GM19240 (cell line): Measurements from ENCODE around the gene OGA.

Experiments
- DNase-seq: peaks from one replicate; pipeline ENCODE4 v3.0.0; 2011; ENCODE audit warnings: low spot score; ENCODE audit not compliant: insufficient read length

Gene OGA

DNA sequence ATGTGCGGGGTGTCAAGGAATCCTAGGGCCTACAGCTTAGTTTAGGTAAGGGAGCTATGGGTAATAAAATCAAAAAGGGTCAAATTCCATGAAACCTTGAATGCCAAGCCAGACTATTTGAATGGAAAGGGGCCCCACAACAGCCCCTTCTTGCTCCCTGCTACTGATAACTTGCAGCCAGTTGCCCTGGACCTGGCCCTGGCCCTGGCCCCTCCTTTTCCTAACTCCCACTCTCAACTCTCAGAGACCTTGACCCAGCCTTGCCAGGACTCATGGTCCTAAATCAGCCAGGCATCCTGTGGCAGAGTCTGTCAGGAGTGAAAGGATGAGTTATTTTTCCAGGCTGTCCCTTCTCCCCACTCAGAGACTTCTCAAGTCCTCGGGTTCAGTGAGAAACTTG lies 19.5 kb upstream of the OGA start:
- DNase-seq, result no peak

DNA sequence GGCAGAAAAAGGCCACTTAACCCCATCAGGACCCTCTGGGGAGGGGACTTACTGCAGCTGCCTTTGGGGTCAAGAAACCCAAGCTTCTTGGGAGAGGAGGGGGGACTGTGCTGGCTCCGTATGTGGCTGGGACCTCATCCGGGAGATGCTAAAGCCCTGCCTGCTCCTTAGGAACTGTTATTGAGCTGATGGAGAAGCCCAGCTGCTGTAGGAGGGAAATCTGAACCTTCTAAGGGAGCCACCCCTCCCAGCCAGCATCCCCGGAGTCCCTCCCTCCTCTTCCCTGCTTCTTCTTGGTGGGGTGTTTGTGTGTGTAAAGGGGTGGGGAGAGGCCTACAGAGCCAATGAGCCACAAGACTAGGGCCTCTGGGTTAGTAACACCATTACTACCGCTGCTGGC lies 17.1 kb upstream of the OGA start:
- DNase-seq, result no peak

DNA sequence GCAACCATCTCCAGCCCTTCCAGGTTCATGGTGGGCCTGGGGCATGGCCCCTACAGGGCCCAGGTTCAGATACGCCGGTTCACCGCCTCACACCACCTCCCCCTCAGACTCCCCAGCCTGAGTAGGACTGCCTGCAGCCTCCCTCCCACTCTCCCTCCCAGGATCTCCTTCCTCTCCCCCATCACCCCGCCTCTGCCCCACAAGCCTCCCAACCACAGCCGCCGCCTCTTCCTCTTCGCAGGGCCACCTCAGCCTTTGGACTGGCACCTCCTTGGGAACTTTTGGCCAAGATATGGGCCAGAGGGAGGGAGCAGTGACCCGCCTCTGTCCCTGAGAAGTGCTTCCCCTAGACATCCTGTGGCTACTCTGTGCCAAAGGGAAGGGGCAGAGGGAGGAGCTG lies 16.1 kb upstream of the OGA start:
- no peak for DNase-seq

DNA sequence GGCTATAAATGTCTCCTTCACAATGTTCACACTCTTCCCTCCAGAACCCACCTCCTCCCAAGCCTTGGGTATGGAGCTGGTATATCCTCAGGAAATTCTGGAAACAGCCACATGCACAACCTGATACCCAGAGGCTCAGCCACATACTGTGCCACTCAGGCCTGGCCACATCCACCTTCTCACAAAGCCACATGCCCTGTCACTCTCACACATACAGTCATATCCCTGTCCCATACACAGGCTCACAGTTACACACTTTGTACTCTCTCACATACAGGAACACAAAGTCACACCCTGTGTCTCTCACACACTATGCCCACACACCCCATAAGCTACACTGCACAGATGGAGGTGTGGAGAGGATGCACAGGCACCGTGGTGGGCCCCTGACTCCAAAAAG lies 15.2 kb upstream of the OGA start:
- no peak for DNase-seq

DNA sequence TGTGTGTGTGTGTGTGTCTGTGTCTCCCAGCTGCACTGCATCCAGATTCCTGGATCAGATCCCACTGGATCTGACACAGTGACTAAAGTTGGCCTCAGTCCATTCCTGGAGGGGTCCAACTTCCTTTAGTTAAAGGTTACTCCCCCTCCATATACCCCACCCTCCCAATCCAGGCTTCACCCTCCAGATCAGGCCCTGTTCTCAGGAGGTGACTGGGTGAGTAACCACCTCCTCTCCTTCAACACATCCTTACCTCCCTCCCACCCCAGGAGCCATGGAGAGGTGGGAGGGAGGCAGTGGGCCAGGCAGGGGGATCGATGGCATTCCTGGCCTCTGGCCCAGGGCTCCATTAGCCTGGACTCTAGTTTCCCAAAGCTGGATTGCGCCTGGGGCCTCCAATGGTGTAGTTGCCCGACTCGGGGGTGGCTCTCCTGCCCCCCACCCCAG lies 14.1 kb upstream of the OGA start:
- DNase-seq, result no peak

DNA sequence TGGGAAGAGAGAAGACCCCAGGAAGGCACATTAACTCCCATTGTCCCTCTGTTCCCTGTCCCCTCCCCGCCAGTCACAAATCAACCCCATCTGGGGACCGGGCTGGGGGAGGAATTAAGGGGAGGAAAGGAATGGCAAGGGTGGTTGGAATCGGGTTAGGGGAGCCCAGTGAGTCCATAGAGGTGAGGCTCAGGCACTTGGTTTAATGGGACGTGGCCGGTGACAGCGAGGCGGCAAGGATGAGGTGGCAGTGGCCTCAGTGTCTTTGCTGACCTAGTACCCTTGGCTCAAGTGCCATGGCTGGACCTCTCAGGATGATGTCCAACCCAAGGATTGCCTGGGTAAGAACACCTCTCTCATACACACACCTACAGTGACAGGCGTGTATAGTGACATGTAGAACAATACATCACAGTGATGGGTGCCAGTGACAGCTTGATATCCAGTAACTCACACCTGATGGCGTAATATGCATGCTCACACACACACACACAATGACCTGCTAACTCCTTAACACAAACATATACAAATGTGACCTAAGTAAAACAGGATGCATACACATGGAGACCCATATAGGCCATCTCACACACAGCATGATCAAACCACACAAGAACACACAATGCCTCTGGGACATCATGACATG lies 13.0 kb upstream of the OGA start:
- DNase-seq, result no peak

DNA sequence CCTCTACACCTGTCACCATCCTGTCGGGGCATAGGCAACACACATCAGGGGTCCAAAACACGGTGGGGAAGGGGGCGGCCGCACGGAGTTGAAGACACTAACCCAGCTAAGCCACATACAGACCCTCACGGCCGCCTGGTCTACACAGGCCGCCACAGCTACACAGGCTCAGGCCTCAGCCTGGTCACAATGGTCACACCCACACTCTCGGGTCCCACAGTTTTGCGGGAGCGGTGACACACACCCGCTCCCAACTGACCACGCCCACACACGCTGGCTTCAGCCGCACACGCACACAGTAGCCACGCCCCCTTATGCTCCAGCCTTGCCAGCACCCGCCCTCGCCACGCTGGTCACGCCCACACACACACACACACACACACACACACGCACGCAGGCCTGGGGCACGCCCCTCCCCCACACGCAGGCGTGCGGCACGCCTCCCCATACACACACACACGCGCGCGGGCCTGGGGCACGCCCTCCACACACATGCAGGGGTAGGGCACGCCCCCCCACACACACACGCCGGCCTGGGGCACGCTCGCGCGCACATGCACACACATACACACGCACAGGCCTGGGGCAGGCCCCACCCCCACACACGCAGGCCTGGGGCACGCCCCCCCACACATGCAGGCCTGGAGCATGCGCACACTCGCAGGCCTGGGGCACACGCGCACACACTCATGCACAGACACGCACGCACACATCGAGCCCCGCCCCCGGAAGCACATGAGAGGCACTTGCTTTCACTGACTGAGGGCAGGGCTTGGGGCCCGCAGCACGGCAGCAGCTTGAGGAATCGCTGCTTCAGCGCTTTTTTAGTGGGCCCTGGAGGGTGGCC lies 12.3 kb upstream of the OGA start:
- DNase-seq, result peak; percentile 57

DNA sequence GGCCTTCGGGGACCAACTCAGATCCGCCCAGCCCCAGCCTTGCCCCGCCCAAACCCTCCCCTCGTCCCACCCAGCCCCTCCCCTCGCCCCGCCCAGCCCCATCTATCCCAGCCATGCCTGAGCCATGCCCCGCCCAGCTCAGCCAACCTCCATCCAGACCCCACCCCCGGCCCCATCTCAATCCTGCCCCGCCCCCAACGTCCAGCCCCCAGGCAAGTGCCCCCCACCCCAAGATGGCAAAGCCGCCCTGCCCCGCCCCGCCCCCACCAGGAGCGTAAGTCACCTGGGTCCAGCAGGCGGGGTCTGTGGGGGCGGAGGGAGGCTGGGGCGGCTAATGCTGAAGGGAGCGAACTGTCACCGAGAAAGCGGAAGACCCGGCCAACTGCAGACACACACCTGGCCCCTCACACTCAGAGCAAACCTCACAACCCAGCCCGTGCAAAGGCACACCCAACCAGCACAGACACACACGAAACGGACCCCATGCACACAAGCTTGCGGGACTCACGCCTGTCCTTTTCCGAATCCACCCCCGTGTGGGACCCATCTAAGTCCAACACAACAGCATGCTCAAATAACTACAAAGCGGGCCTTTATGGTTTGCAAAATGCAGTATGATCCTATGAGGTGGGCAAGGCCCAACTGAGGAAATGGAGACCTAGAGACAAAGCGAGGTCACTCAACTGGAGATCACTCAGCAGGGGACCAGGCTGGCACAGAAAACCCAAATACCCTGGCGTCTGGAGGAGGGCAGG lies 11.5 kb upstream of the OGA start:
- DNase-seq, result peak; percentile 65

DNA sequence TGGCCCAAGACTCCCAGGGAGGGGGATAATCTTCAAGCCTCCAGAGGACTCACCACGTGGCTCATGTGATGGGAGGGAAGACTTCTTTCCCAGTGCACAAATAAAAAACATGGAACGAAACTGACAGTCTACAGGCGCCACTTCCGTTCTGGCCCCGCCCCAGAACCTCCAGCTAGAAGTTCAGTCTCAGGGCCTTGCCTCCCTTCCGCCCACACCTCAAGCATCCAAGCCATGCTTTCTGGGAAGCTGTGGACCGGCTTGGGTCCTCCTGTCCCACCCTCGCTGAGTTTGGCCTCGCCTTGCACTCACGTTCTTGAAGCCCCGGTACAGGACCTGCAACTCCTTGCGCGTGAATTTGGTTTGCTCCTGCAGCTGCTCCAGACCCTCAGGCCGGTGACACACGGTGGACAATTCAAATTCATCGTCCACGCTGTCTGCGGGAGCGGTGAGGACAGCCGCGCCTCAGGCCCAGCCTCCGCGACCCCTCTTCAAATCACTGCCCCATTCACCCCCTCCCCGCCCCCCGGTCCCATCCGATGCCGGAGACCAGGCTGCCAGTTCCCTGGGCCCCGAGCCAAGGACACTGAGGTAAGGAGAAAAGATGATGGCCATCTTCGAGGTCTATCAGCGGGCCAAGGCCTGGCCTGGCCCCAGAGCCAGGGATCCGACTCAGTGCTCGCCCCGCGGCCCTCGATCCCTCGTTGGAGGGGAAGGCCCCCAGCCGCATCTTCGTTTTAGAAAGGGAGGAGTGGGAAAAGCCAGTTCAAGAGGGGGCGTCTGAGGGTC lies 10.7 kb upstream of the OGA start:
- no peak for DNase-seq

DNA sequence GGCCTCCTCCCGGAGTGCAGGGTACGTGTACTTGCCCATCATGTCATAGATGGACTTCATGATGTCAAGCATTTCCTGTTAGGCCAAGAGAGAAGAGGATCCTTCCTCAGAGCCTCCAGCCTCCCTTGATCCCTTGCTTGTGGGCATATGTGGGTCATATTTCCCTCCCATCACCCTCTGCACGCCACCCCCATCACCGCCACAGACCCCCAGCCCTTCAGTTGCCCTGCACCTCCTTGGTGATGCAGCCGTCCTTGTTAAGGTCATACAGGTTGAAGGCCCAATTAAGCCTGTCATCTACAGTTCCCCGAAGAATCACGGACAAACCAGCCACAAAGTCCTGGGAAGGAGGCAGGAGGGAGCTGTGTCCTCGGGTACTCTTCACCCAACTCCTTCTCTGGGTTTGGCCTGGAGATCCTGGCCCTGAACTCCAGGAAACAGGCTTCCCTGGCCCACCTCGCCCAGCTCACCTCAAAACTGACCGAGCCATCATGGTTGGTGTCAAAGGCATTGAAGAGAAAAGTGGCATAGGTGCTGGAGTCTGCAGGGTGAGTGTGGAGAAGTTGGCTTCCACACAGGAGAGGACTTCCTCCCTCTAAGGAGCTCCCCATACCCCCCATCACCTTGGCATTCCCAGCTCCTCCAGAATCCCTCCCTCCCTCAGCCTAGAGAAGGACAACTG lies 9.8 kb upstream of the OGA start:
- no peak for DNase-seq

DNA sequence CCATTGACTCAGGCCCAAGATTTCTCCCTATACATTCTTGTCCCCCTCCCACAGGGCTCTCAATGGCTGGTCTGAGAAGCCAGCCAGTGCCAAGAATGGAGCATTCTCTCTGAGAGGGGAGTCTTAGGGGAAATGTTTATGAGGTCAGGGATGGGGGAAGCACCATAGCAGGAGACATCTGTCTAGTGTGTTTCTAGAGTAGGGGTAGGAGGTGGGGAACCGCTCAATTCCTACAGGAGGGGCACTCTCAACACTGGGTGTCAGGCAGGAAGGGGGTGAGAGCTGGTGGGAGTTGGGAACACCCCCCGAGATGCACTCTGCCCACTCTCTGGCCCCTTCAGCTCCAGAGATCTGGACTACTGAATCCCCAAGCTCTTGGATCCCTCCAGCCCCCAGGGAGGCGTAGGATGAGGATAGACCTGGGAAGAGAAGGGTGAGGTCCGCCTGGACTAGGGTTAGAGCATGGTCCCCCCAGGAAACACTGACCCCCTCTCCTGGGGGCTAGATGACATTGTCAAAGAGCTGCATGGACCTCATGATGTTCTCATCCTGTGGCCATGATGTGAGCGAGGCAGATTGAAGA lies 8.7 kb upstream of the OGA start:
- DNase-seq, result no peak

DNA sequence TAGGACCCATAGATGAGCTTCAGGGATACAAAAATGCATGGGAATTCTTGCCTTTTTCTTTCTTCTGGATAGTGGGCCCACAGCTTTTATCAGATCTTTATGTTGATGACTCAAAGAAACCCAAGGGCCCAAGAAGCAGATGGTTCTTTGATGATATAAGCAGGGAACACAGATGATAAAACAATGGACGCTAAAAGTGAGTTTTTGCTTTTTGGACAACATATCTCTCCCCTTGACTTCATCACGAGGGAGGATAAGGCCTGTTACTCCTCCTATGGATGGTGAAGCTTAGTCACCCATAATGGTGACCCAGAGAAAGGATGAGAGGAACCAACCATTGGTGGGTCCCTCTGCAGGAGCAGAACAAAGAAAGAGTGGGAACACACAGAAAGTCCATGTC lies 6.5 kb upstream of the OGA start:
- no peak for DNase-seq

DNA sequence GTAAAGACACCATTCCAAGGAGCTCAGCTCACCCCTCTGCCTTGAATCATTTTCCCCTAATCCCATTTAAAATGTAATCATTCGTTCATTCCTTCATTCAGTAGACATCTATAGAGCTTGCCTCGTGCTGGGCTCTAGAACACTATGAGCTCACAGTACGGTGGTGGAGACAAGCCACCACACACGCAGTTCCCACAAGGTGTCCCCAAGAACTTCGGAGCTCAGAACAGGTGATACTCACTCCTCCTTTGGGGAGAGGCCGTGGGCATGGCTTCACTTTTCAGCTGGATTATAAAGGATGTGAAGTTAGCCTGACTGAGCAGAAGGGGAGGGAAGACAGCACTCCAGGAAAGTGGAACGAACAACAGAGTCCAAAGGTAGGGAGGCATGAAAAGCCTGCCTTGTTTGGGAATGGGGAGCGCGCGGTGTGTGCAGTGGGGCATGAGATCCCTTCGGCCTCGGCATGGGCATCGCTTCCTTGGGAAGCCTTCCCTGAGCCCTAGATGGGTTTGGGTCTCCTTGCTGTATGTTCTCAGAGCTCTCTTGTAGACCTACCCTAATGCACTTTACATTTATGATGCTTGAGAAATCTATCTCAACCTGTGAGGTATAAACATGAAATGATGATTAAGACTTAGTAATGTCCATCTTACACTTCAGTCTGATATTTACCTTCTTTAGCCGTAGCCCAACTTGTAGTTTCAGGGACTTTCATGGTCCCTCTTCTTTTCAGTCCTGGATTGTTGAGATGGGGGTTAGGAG lies 809 bp upstream of the OGA start:
- DNase-seq, result no peak

DNA sequence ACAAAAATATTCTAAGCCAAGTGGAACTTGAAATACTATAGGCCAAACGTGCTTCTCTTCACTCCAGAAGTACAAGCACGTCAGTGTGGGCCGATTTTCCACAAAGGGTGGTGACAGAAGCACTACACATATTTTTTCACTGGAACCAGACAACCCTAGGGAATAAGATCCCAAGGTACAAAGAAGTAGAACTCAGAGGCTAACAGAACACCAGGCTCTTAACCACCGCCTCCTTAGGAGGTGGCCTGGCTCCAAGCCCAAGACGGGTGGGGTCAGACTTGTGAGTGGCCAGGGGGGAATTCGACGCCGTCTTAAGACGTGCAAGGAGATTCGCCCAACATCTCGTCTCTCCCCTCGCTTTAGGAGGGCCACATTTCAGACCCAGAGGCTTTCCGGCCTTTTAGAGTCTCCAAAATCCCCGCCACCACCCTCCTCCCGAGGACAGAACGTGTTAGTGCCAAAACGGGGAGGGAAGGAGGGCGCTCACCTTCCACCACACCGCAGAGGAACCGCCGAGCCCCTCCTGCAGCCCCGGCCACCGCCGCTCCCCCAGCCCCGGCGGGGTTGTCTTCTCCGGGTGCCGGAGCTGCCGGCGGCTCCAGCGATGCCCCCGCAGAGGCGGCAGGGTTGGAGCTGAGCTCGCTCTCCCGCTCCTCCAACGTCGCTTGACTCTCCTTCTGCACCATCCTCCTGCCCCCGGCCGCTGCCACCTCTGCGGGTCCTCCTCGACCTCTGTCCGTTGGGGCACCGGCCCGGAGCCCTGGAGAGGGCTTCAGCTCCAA lies 716 bp downstream of the OGA start:
- DNase-seq, result no peak

DNA sequence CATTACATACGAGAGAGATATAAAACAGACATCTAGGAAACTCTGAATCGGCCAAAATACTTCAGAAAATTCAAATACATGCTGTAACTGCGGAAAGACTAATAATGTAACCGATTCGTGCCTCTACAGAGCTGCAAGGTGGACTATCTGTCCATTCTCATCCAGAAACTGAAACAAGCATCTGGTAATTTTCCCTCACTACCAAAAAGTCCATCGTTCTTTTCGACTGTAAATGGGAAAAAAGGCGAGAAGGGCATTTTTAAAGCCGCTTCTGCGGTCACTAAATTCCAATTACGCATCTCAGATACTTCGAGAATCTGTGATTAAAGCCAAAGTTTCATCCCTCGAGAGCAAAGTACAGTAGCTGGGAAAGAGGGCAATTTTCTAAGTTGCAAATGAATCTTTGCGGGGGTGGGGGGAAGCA lies 1.3 kb downstream of the OGA start:
- DNase-seq, result no peak

DNA sequence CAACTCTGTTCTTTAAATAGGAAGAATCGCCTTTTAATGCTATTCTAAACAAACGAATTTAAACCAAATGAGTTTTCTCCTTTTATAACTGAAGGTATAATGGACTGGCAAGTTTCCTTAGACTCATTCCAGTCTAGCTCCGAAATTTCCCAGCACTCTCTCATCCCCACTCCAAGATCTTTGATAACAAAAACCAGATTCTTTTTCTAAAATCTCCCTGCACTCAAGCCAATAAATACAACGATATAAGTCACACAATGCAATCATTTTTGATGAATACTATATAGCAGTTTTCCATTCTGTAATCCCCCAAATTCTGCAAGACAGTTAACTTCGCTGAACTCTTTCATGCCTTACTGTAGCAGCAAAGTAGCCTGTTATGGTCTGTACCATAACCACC lies 1.9 kb downstream of the OGA start:
- DNase-seq, result no peak

DNA sequence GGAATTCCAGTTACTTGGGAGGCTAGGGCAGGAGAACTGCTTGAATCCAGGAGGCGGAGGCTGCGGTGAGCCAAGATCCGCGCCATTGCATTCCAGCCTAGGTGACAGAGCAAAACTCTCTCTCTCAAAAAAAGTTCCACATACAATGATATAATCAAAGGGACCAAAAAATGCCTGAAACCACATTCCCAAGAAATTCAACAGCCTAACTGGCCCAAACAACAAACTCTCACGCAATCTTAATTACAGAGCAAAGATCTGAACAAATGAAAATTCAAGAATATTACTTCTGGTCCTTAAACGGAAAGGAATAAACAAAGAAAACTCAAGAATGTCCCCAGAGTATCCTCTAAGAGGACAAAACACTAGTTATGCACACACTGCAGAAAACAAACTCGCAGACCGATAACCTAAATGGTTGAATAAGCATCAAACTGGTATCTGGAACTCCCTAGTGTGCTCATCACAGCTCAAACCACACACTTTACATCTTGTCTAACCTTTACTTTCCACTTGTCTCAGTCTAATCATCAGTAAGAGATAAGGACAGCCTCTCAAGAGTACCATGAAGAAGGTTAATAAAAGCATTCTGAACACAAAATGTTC lies 3.7 kb downstream of the OGA start:
- DNase-seq, result no peak

DNA sequence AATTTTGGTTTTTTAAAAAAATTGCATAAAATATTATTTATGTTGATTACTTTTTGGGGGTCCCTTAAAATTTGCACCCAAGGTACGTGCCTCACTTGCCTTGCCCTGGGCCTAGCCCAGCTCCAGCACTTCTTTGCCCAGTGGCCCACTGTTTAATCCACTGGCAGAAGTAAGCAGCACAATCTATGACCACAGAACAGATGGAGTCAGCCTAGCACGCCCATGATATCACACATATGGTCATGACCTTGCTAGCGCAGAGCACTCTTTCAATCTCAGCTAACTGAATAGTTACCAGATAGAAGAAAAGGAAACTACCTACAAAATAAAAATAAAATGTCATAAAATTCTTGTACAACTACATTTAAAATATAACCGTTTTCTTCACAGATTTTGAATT lies 5.6 kb downstream of the OGA start:
- no peak for DNase-seq

DNA sequence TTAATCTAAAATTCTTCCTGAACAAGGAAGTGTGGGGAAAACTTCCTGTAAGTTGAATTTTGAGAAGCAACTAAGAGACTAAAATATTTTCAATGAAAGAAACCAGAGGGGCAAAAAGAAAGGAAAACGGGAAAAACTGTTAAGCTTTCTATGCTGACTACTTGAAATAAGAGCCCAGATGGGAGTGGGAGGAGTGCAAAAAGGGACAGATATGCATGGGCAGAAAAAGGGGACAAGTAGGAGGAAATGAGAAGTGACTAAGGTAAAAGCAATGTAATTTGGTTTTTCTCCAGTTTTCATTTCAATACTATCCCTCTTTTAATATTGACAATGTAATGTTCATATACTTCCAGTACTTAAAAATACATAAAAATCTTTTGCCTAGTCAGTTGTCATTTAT lies 11.1 kb downstream of the OGA start:
- no peak for DNase-seq
